Trophoblast cell (in vitro differentiated cells and primary cell): ENCODE results near the gene HHIP.

Experiments used
- DNase-seq, 2 donors: peaks; one replicate each; pipeline ENCODE4 v3.0.0-alpha.2; 2016
- H2AFZ ChIP-seq: 2 replicates; pipeline ENCODE4 v1.6.1; 2013; ENCODE audit warnings: low read length, moderate library complexity, mild to moderate bottlenecking; ENCODE audit not compliant: insufficient read depth, poor library complexity
- H2AK5ac ChIP-seq: 2 replicates; pipeline ENCODE4 v1.6.1; 2013; ENCODE audit warnings: mild to moderate bottlenecking, low read length
- H2BK120ac ChIP-seq: 2 replicates; pipeline ENCODE4 v1.6.1; 2013; ENCODE audit warnings: low read length, mild to moderate bottlenecking, moderate library complexity; ENCODE audit not compliant: insufficient read depth, poor library complexity
- H2BK12ac ChIP-seq: 2 replicates; pipeline ENCODE4 v1.6.1; 2013; ENCODE audit warnings: mild to moderate bottlenecking, low read length, moderate library complexity
- H2BK5ac ChIP-seq: 2 replicates; pipeline ENCODE4 v1.6.1; 2013; ENCODE audit warnings: low read length, low read depth, moderate library complexity, mild to moderate bottlenecking; ENCODE audit not compliant: poor library complexity
- H3K14ac ChIP-seq: 2 replicates; pipeline ENCODE4 v1.6.1; 2013; ENCODE audit warnings: mild to moderate bottlenecking, low read length
- H3K18ac ChIP-seq: 2 replicates; pipeline ENCODE4 v1.6.1; 2013; ENCODE audit warnings: mild to moderate bottlenecking, low read length
- H3K23ac ChIP-seq: 2 replicates; pipeline ENCODE4 v1.6.1; 2013; ENCODE audit warnings: low read length
- H3K27ac ChIP-seq: 2 replicates; pipeline ENCODE4 v1.5.1; 2013; ENCODE audit warnings: low read depth, mild to moderate bottlenecking, inconsistent platforms, low read length, moderate library complexity
- H3K27me3 ChIP-seq: 2 replicates; pipeline ENCODE4 v1.6.1; 2013; ENCODE audit warnings: inconsistent platforms, mild to moderate bottlenecking, low read length, moderate library complexity; ENCODE audit not compliant: insufficient read depth
- H3K36me3 ChIP-seq, 2 experiments: 1 replicate in 1 of 2; 2 replicates in 1 of 2; pipeline ENCODE4 v1.6.1; 2013; ENCODE audit warnings: low read length in 2 of 2, mild to moderate bottlenecking in 2 of 2, moderate library complexity in 1 of 2; ENCODE audit not compliant: insufficient read depth in 2 of 2, control insufficient read depth in 1 of 2
- H3K4ac ChIP-seq: 2 replicates; pipeline ENCODE4 v1.6.1; 2013; ENCODE audit warnings: low read depth, mild to moderate bottlenecking, low read length, moderate library complexity
- H3K4me1 ChIP-seq, 2 experiments: 1 replicate in 1 of 2; 2 replicates in 1 of 2; pipeline ENCODE4 v1.6.1; 2013; ENCODE audit warnings: low read length in 2 of 2, mild to moderate bottlenecking in 2 of 2, moderate library complexity in 1 of 2; ENCODE audit not compliant: insufficient read depth in 2 of 2, control insufficient read depth in 1 of 2
- H3K4me2 ChIP-seq: 2 replicates; pipeline ENCODE4 v1.6.1; 2013; ENCODE audit warnings: inconsistent platforms, mild to moderate bottlenecking, low read length, moderate library complexity
- H3K4me3 ChIP-seq: 2 replicates; pipeline ENCODE4 v1.5.1; 2013; ENCODE audit warnings: mild to moderate bottlenecking, low read depth, low read length, inconsistent platforms
- H3K79me1 ChIP-seq: one replicate; pipeline ENCODE4 v1.6.1; 2013; ENCODE audit warnings: low read length
- H3K79me2 ChIP-seq: 2 replicates; pipeline ENCODE4 v1.6.1; 2013; ENCODE audit warnings: low read length, mild to moderate bottlenecking; ENCODE audit not compliant: control insufficient read depth, insufficient read depth, poor library complexity
- H3K9ac ChIP-seq: 2 replicates; pipeline ENCODE4 v1.6.1; 2013; ENCODE audit warnings: mild to moderate bottlenecking, low read length
- H3K9me3 ChIP-seq: 2 replicates; pipeline ENCODE4 v1.6.1; 2013; ENCODE audit warnings: low read depth, mild to moderate bottlenecking, control low read depth, inconsistent platforms, low read length; ENCODE audit not compliant: insufficient read depth
- H4K12ac ChIP-seq: 2 replicates; pipeline ENCODE4 v1.6.1; 2013; ENCODE audit warnings: low read depth, mild to moderate bottlenecking, low read length, moderate library complexity
- H4K8ac ChIP-seq: 2 replicates; pipeline ENCODE4 v1.6.1; 2013; ENCODE audit warnings: low read depth, mild to moderate bottlenecking, low read length, moderate library complexity
- H4K91ac ChIP-seq: one replicate; pipeline ENCODE4 v1.6.1; 2013; ENCODE audit warnings: low read depth, mild to moderate bottlenecking, low read length, moderate library complexity
- WGBS: extraction: QIAGEN DNeasy Blood & Tissue Kit; methylation state at CpG from one replicate; pipeline ENCODE4 v1.1.7; 2013; ENCODE audit warnings: missing lambda C conversion rate; ENCODE audit not compliant: insufficient read length, insufficient coverage; ENCODE audit errors: extremely low coverage; 5-methylcytosine and 5-hydroxymethylcytosine counted together

HHIP gene

GRCh38 chr4:144658015-144658567 is 12.1 kb downstream of the HHIP start:
- no peak overlapping the region for H3K14ac ChIP-seq
- no peaks in the 10 kb centered on the region for H3K9me3 ChIP-seq
- H2BK5ac ChIP-seq = no peak overlapping the region
- H3K4ac ChIP-seq = no peak overlapping the region
- no peaks in the 10 kb centered on the region for H3K36me3 ChIP-seq
- H3K79me1 ChIP-seq = no peaks in the 10 kb centered on the region
- no peak overlapping the region for H2AK5ac ChIP-seq
- no peak overlapping the region for H3K18ac ChIP-seq
- no peak overlapping the region for H4K91ac ChIP-seq
- H3K27me3 ChIP-seq = no peaks in the 10 kb centered on the region
- no peak overlapping the region for H3K4me3 ChIP-seq
- H3K79me2 ChIP-seq = no peaks in the 10 kb centered on the region
- no peaks in the 10 kb centered on the region for H3K4me1 ChIP-seq
- no peak overlapping the region for H2BK120ac ChIP-seq
- no peak overlapping the region for H3K9ac ChIP-seq
- no peak overlapping the region for H3K23ac ChIP-seq
- DNase-seq = no peak
- no peak overlapping the region for H4K12ac ChIP-seq
- 100% methylated on average over 1 of the region's 8 CpGs for WGBS
- no peak overlapping the region for H3K4me2 ChIP-seq
- H3K27ac ChIP-seq = no peak overlapping the region
- no peak overlapping the region for H4K8ac ChIP-seq
- H2AFZ ChIP-seq = no peak overlapping the region
- no peak overlapping the region for H2BK12ac ChIP-seq

GRCh38 chr4:144658903-144659302 is 12.9 kb downstream of the HHIP start:
- no peaks in the 10 kb centered on the region for H3K9me3 ChIP-seq
- no peaks in the 10 kb centered on the region for H3K27me3 ChIP-seq
- no peaks in the 10 kb centered on the region for H3K4me1 ChIP-seq
- no peak overlapping the region for H4K12ac ChIP-seq
- H2BK120ac ChIP-seq = no peak overlapping the region
- no peak overlapping the region for H2BK5ac ChIP-seq
- H3K14ac ChIP-seq = no peak overlapping the region
- H3K9ac ChIP-seq = no peak overlapping the region
- no peaks in the 10 kb centered on the region for H3K79me2 ChIP-seq
- H3K4ac ChIP-seq = no peak overlapping the region
- no peak for DNase-seq
- H4K8ac ChIP-seq = no peak overlapping the region
- H3K4me3 ChIP-seq = no peak overlapping the region
- H4K91ac ChIP-seq = no peak overlapping the region
- H3K4me2 ChIP-seq = no peak overlapping the region
- H2AFZ ChIP-seq = no peak overlapping the region
- H2AK5ac ChIP-seq = no peak overlapping the region
- no peak overlapping the region for H2BK12ac ChIP-seq
- H3K79me1 ChIP-seq = no peaks in the 10 kb centered on the region
- no peaks in the 10 kb centered on the region for H3K36me3 ChIP-seq
- H3K18ac ChIP-seq = no peak overlapping the region
- H3K23ac ChIP-seq = no peak overlapping the region
- no peak overlapping the region for H3K27ac ChIP-seq
- WGBS = no CpG with 5 or more reads among the region's 1 CpG

GRCh38 chr4:144659447-144659846 is 13.5 kb downstream of the HHIP start:
- Histone ChIP-seq H3K79me1 (no peaks in the 10 kb centered on the region), H4K12ac (no peak overlapping the region), H3K9ac (no peak overlapping the region), H2BK12ac (no peak overlapping the region), H3K18ac (no peak overlapping the region), H3K23ac (no peak overlapping the region), H2BK120ac (no peak overlapping the region), H3K4me3 (no peak overlapping the region), H3K27me3 (no peaks in the 10 kb centered on the region), H3K79me2 (no peaks in the 10 kb centered on the region), H3K14ac (no peak overlapping the region), H4K8ac (no peak overlapping the region), H3K9me3 (no peaks in the 10 kb centered on the region), H2BK5ac (no peak overlapping the region), H2AFZ (no peak overlapping the region), H3K4me2 (no peak overlapping the region), H3K4ac (no peak overlapping the region), H2AK5ac (no peak overlapping the region), H3K27ac (no peak overlapping the region), H4K91ac (no peak overlapping the region), H3K36me3 (no peaks in the 10 kb centered on the region), H3K4me1 (no peaks in the 10 kb centered on the region)
- no peak for DNase-seq
- WGBS = no CpG with 5 or more reads among the region's 5 CpGs

GRCh38 chr4:144663834-144664475 is 18.0 kb downstream of the HHIP start:
- H3K9me3 ChIP-seq = no peaks in the 10 kb centered on the region
- no peak overlapping the region for H2AFZ ChIP-seq
- H3K79me2 ChIP-seq = no peaks in the 10 kb centered on the region
- H3K79me1 ChIP-seq = no peaks in the 10 kb centered on the region
- H3K9ac ChIP-seq = no peak overlapping the region
- H2AK5ac ChIP-seq = no peak overlapping the region
- no peak overlapping the region for H2BK120ac ChIP-seq
- no peak overlapping the region for H4K8ac ChIP-seq
- H3K4me3 ChIP-seq = no peak overlapping the region
- no peak overlapping the region for H3K27ac ChIP-seq
- no peak overlapping the region for H3K4me2 ChIP-seq
- no peak overlapping the region for H3K18ac ChIP-seq
- H3K4ac ChIP-seq = no peak overlapping the region
- H2BK12ac ChIP-seq = no peak overlapping the region
- H4K91ac ChIP-seq = no peak overlapping the region
- no peaks in the 10 kb centered on the region for H3K36me3 ChIP-seq
- no peak overlapping the region for H4K12ac ChIP-seq
- H2BK5ac ChIP-seq = no peak overlapping the region
- no peak overlapping the region for H3K23ac ChIP-seq
- H3K27me3 ChIP-seq = no peaks in the 10 kb centered on the region
- no CpG with 5 or more reads among the region's 7 CpGs for WGBS
- no peak overlapping the region for H3K14ac ChIP-seq
- DNase-seq = no peak
- H3K4me1 ChIP-seq = peaks cover 3 to 5% of the 10 kb centered on the region in 2 experiments
